ENCODE measurements around the gene TSPAN32.
"Not testable (repeated sequence)": the region's sequence is repeated elsewhere in the genome, so short reads cannot be mapped to it uniquely, and the experiment has no call there.

Gene TSPAN32

GRCh38 chr11:2317354-2318050 is 15.7 kb downstream of the TSPAN32 start:
- no peak for FAIRE-seq

GRCh38 chr11:2318123-2318522 is 16.3 kb downstream of the TSPAN32 start:
- no peak for FAIRE-seq

- no peak for FAIRE-seq
These were observed 16.9 kb downstream of the TSPAN32 start for GRCh38 chr11:2318707-2319106.

GRCh38 chr11:2319791-2320472 is 18.1 kb downstream of the TSPAN32 start:
- FAIRE-seq: no peak

- no peak for FAIRE-seq
These were observed 18.9 kb downstream of the TSPAN32 start for GRCh38 chr11:2320568-2321310.

GRCh38 chr11:2321311-2321683 is 19.5 kb downstream of the TSPAN32 start:
- no peak for FAIRE-seq

GRCh38 chr11:2325123-2325522 is 23.3 kb downstream of the TSPAN32 start:
- no peak for FAIRE-seq

GRCh38 chr11:2325719-2326118 is 23.9 kb downstream of the TSPAN32 start:
- no peak for FAIRE-seq

- no peak for FAIRE-seq
These were observed 25.2 kb downstream of the TSPAN32 start for GRCh38 chr11:2327032-2327431.

- no peak for FAIRE-seq
These were observed 26.2 kb downstream of the TSPAN32 start for GRCh38 chr11:2328021-2328420.

- no peak for FAIRE-seq
These were observed 27.0 kb downstream of the TSPAN32 start for GRCh38 chr11:2328656-2329354.

GRCh38 chr11:2329551-2329950 is 27.7 kb downstream of the TSPAN32 start:
- no peak for FAIRE-seq

- FAIRE-seq: no peak
These were observed 28.9 kb downstream of the TSPAN32 start for GRCh38 chr11:2330696-2331095.

- no peak for FAIRE-seq
These were observed 29.6 kb downstream of the TSPAN32 start for GRCh38 chr11:2331404-2331803.

- FAIRE-seq: not testable (repeated sequence)
These were observed 30.8 kb downstream of the TSPAN32 start for GRCh38 chr11:2332569-2332968.

GRCh38 chr11:2333486-2334205 is 31.8 kb downstream of the TSPAN32 start:
- FAIRE-seq: not testable (repeated sequence)

GRCh38 chr11:2335286-2335685 is 33.5 kb downstream of the TSPAN32 start:
- not testable (repeated sequence) for FAIRE-seq

- not testable (repeated sequence) for FAIRE-seq
These were observed 36.9 kb downstream of the TSPAN32 start for GRCh38 chr11:2338760-2339159.

GRCh38 chr11:2342557-2342956 is 40.7 kb downstream of the TSPAN32 start:
- no peak for FAIRE-seq

GRCh38 chr11:2342981-2343380 is 41.2 kb downstream of the TSPAN32 start:
- no peak for FAIRE-seq

- FAIRE-seq: no peak
These were observed 41.7 kb downstream of the TSPAN32 start for GRCh38 chr11:2343502-2343901.

- FAIRE-seq: no peak
These were observed 43.2 kb downstream of the TSPAN32 start for GRCh38 chr11:2345050-2345449.

- no peak for FAIRE-seq
These were observed 44.2 kb downstream of the TSPAN32 start for GRCh38 chr11:2346014-2346413.
